NK-92 treated with Interleukin-12 subunit alpha and Interleukin-12 subunit beta, amount 100 ng/mL, for 24 hours (cell line): ENCODE results near the gene ADGRG1.
"Not testable (repeated sequence)": the region's sequence is repeated elsewhere in the genome, so short reads cannot be mapped to it uniquely, and the experiment has no call there.

Experiments
- DNase-seq: peaks from one replicate; lab custom pipeline; 2025; lab: John Stamatoyannopoulos, UW

The ADGRG1 gene

GRCh38 chr16:57666353-57667047 lies 38.1 kb downstream of the ADGRG1 start:
- no peak for DNase-seq

GRCh38 chr16:57667048-57667525 lies 38.7 kb downstream of the ADGRG1 start:
- DNase-seq: no peak

- peak; percentile 54 for DNase-seq
These were observed 39.3 kb downstream of the ADGRG1 start for GRCh38 chr16:57667526-57668262.

- DNase-seq: no peak
These were observed 39.8 kb downstream of the ADGRG1 start, which contains the start of gene ADGRG3 for GRCh38 chr16:57668263-57668571. Gene ADGRG3 (plus strand): TSS chr16:57668306. CDS start chr16:57668348, 42 bp downstream.

- no peak for DNase-seq
These were observed 40.4 kb downstream of the ADGRG1 start for GRCh38 chr16:57668630-57669475.

GRCh38 chr16:57669476-57670162 lies 41.2 kb downstream of the ADGRG1 start:
- DNase-seq: peak; percentile 51

GRCh38 chr16:57670196-57670595 lies 41.8 kb downstream of the ADGRG1 start:
- no peak for DNase-seq

GRCh38 chr16:57671451-57671850 lies 43.0 kb downstream of the ADGRG1 start:
- DNase-seq: not testable (repeated sequence)

GRCh38 chr16:57672416-57672815 lies 44.0 kb downstream of the ADGRG1 start:
- DNase-seq: no peak

- no peak for DNase-seq
These were observed 44.4 kb downstream of the ADGRG1 start for GRCh38 chr16:57672824-57673223.

- peak; percentile 32 for DNase-seq
These were observed 47.5 kb downstream of the ADGRG1 start for GRCh38 chr16:57675741-57676551.

- DNase-seq: no peak
These were observed 48.2 kb downstream of the ADGRG1 start for GRCh38 chr16:57676553-57677085.

- DNase-seq: no peak
These were observed 49.4 kb downstream of the ADGRG1 start for GRCh38 chr16:57677622-57678369.

- no peak for DNase-seq
These were observed 50.6 kb downstream of the ADGRG1 start for GRCh38 chr16:57679016-57679415.

GRCh38 chr16:57679767-57680482 lies 51.5 kb downstream of the ADGRG1 start:
- no peak for DNase-seq

- no peak for DNase-seq
These were observed 52.5 kb downstream of the ADGRG1 start for GRCh38 chr16:57680842-57681375.

- DNase-seq: no peak
These were observed 53.7 kb downstream of the ADGRG1 start for GRCh38 chr16:57681950-57682728.
